OCI-LY1 (cell line): ENCODE results near the gene QTRT2.

Source experiments
- CTCF ChIP-seq: fragments of 200-600 bp; sonication (generic), shearing (Covaris generic); IDR thresholded peaks from 2 replicates; pipeline ENCODE4 v1.5.1; 2017; ENCODE audit warnings: mild to moderate bottlenecking, antibody characterized with exemption, low read length, moderate library complexity, mixed read lengths
- EZH2 ChIP-seq: fragments of 200-600 bp; sonication (generic), shearing (Covaris generic); IDR thresholded peaks from 2 replicates; pipeline ENCODE4 v1.8.0; 2017; ENCODE audit warnings: borderline replicate concordance, mixed run types, mild to moderate bottlenecking, antibody characterized with exemption, low read length, moderate library complexity, mixed read lengths

DNA sequence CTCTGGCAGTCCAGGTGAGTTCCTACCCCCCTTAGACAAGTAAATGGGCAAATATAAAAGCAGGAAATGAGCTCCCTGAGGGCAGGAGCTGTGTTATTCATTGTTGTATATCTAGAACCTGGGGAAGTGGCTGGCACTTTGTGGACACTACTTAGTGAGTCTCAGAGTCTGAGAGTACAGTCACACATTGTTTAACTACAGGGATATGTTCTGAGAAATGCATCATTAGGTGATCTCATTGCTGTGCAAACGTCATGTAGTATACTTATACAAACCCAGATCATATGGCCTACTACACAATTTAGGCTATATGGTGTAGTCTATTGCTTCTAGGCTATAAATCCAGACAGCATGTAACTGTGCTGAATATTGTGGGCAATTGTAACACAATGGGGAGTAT lies 69.9 kb downstream of the QTRT2 start:
- no peak for TF ChIP-seq CTCF
- no peak for TF ChIP-seq EZH2
